Esophagus (tissue), 2 donors: ENCODE results near the gene RPL28. TPM values are rescaled to one million over a fixed set of nuclear protein-coding genes. Genes with fewer than 3 reads are reported as not detected.

ENCODE experiments used
- H3K27ac ChIP-seq, 2 donors: one replicate each; pipeline ENCODE4 v1.5.1; 2013; ENCODE audit warnings: low read depth in 2 of 2, mild to moderate bottlenecking in 2 of 2, inconsistent platforms in 1 of 2, low read length in 1 of 2, moderate library complexity in 1 of 2
- H3K27me3 ChIP-seq, 2 donors: one replicate each; pipeline ENCODE4 v1.6.1; 2013; ENCODE audit warnings: low read length in 2 of 2, control low read depth in 1 of 2, mild to moderate bottlenecking in 1 of 2; ENCODE audit not compliant: insufficient read depth in 2 of 2, control insufficient read depth in 1 of 2
- H3K36me3 ChIP-seq, 2 donors: one replicate each; pipeline ENCODE4 v1.6.1; 2013; ENCODE audit warnings: low read length in 1 of 2; ENCODE audit not compliant: control insufficient read depth in 2 of 2, insufficient read depth in 2 of 2
- H3K4me1 ChIP-seq, 2 donors: one replicate each; pipeline ENCODE4 v1.6.1; 2013; ENCODE audit warnings: low read length in 1 of 2; ENCODE audit not compliant: control insufficient read depth in 2 of 2, insufficient read depth in 2 of 2
- H3K4me3 ChIP-seq, 2 donors: one replicate each; pipeline ENCODE4 v1.5.1; 2013; ENCODE audit warnings: low read length in 2 of 2, mild to moderate bottlenecking in 2 of 2, low read depth in 1 of 2, moderate library complexity in 1 of 2
- H3K9me3 ChIP-seq, 2 donors: one replicate each; pipeline ENCODE4 v1.6.1; 2013; ENCODE audit warnings: mild to moderate bottlenecking in 2 of 2, low read depth in 1 of 2, low read length in 1 of 2, moderate library complexity in 1 of 2; ENCODE audit not compliant: control insufficient read depth in 2 of 2, insufficient read depth in 1 of 2
- WGBS, 2 donors: extraction: QIAGEN DNeasy Blood & Tissue Kit; methylation state at CpG; one replicate each; pipeline ENCODE4 v1.1.7; 2013; 5-methylcytosine and 5-hydroxymethylcytosine counted together
- polyA plus RNA-seq, 2 donors: library from polyadenylated mRNA; stranded (reverse); fragments of 200-250 nt; gene quantifications; one replicate each; pipeline ENCODE4 v1.2.3, GENCODE V29; 2013
- donor health status: healthy with polysubstance abuse.
- donor health status: Bipolar disorder and iron deficiency.

The RPL28 gene
- polyA plus RNA-seq, 2 donors = 2,179 to 2,435 TPM

DNA sequence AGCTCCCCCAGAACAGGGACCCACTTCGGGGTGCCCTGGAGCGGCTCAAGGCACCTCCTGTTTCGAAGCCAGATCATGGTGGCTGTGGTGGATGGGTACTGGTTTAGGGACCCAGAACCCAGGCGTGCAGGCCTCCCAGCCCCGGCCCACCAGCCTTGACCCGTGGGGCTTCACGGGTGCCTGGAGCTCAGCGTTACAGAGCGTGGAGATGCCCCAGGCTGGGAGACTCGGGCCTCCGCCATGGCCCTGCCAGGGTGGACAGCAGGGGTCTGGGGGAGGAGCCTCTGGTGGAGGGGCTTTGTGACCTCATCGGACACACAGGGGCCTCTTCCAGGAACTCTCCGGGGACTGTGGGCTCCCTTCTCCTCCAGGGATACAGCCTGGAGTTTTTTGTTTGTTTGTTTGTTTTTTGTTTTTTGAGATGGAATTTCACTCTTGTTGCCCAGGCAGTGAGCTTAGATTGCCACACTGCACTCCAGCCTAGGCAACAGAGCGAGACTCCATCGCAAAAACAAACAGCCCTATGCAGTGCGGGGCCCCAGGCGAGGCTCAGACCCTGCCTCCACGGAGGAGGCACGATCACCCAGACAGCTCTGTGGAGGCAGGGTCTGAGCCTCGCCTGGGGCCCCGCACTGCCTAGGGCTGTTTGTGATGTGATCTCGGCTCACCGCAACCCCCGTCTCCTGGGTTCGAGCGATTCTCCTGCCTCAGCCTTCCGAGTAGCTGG is 22.6 kb upstream of the RPL28 start, which contains the start of gene GARIN5B:
TSS of gene GARIN5B (minus strand) at position 271 of the 727 bp plus-strand sequence. CDS start at position 77, 194 bp downstream.
- H3K27ac ChIP-seq = no peak within 1 kb of the TSS
- no peaks in the 10 kb centered on the region for H3K36me3 ChIP-seq
- 83% methylated on average over 27 of the region's 27 CpGs for WGBS, 2 donors
- H3K4me3 ChIP-seq = no peak within 1 kb of the TSS
- H3K9me3 ChIP-seq = no peaks in the 10 kb centered on the region
- H3K27me3 ChIP-seq = peaks cover 0 to 2% of the 10 kb centered on the region in 2 donors
- H3K4me1 ChIP-seq = no peaks in the 10 kb centered on the region

DNA sequence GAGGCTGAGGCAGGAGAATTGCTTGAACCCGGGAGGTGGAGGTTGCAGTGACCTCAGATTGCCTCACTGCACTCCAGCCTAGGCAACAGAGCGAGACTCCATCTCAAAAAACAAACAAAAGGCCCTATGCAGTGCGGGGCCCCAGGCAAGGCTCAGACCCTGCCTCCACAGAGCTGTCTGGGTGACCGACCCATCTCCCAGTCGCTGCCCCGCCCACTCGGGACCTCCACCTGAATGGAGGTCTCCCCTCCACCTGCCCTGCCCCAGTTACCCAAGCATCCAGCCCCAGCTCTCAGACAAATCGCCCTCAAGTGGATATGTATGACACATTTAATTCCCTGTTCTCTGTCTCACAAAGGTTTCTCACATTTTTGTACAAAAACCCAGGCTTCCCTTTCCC is 20.5 kb upstream of the RPL28 start:
- WGBS, 2 donors = 89 to 92% methylated on average over 8 of the region's 8 CpGs
- H3K27ac ChIP-seq = no peak overlapping the region
- no peaks in the 10 kb centered on the region for H3K36me3 ChIP-seq
- H3K9me3 ChIP-seq = no peaks in the 10 kb centered on the region
- peaks cover 0 to 16% of the 10 kb centered on the region in 2 donors for H3K27me3 ChIP-seq
- peaks cover 0 to 6% of the 10 kb centered on the region in 2 donors for H3K4me1 ChIP-seq
- H3K4me3 ChIP-seq = no peak overlapping the region

DNA sequence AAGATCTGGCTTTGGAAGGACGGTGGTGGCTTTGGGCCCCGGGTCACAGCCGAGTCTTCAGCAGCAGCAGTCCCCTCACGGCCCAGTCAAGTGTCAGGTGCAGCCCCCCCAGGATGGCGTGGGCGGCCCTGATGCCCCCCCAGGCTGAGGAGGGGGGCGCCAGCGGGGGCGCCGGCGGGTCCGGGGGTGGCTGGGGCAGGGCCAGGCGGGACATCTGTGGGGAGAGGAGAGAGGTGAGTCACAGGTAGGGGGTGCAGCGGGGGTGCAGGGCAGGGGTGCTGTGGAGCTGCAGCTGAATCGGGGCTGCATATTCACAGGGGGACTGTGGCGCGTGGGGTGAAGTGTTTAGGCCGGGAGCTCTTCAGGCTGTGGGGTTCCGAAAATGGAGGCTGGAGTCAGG is 19.8 kb upstream of the RPL28 start:
- Histone ChIP-seq H3K36me3 (no peaks in the 10 kb centered on the region), H3K4me3 (no peak overlapping the region), H3K9me3 (no peaks in the 10 kb centered on the region), H3K27ac (no peak overlapping the region), H3K27me3 (peaks cover 0 to 22% of the 10 kb centered on the region in 2 donors), H3K4me1 (peaks cover 0 to 6% of the 10 kb centered on the region in 2 donors)
- 66 to 68% methylated on average over 19 of the region's 19 CpGs for WGBS, 2 donors

DNA sequence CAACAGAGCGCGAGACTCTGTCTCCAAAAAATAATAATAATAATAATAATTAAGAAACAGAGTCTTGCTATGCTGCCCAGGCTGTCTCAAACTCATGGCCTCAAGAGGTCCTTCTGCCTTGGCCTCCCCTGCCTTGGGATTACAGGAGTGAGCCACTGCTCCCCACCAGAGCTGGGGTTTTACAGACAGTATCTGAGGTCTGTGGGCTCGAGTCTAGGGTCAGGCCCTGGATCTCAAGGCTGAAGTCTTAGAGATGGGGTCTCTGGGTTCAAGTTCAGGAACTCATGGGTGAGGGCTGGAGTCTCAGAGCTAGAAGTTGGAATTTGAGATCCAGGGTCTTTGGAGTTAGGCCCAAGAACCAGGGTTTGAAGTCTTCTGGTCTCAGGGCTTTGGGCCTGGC is 18.9 kb upstream of the RPL28 start:
- H3K27ac ChIP-seq = no peak overlapping the region
- H3K27me3 ChIP-seq = peaks cover 0 to 27% of the 10 kb centered on the region in 2 donors
- WGBS, 2 donors = 67 to 76% methylated on average over 3 of the region's 3 CpGs
- no peaks in the 10 kb centered on the region for H3K36me3 ChIP-seq
- no peak overlapping the region for H3K4me3 ChIP-seq
- peaks cover 0 to 6% of the 10 kb centered on the region in 2 donors for H3K4me1 ChIP-seq
- H3K9me3 ChIP-seq = no peaks in the 10 kb centered on the region

DNA sequence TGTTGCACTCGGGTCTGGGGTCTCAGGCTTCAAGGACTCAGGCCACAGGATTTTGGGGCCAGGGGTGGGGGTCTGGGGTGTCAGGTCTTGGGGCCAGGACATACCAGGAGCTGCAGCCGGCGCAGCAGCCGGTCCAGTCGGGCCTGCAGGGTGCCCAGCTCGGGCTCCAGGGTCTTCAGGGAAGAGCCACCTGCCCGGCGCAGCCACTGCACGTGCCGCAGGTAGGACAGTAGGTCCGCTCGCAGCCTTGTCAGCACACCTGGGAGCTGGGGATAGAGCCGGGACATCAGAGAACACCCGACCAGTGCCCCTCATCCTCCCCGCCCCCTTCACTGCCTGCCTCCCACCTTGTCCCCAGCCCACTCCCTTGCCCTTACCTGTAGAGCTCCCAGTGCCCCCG is 17.6 kb upstream of the RPL28 start:
- H3K27me3 ChIP-seq = peaks cover 0 to 32% of the 10 kb centered on the region in 2 donors
- 80 to 87% methylated on average over 14 to 16 of the region's 16 CpGs for WGBS, 2 donors

DNA sequence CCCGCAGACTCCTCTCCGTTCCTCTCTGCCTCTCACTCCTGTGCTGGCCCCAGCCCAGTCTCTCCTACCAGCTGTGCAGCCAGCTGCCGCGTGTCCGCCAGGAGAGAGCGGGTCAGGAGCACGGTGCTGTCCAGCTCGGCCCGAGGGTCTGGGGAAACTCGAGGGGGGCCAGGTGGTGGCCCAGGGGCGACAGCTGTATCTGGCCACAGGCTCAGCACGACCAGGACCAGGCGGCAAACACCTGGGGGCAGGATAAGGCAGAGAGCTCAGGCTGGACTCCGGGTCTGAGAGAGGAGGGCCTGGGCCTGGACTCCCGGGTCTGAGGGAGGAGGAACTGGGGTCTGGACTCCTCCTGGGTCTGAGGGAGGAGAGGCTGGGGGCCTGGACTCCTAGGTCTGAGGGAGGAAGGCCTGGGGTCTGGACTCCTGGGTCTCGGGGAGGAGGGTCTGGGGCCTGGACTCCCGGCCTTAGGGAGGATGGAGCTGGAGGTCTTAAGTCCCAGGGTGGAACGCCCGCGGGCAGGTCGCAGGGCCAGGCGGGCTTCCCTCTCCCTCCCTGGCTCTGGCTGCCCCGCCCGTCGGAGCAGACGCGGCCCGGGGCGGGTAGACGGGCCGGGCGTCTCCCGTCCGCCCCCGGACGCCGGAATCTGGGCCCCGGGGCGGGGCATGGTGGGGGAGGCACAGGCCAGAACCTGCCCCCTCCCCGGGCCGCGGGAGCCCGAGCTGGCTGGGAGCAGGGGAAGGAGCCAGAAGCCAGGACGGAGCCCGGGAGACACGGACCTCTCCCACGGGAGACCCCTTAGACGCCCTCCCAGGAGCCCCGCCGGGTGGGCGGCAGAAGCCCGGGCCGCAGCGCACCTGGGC is 16.8 kb upstream of the RPL28 start:
- peaks cover 0 to 32% of the 10 kb centered on the region in 2 donors for H3K27me3 ChIP-seq
- WGBS, 2 donors = 8 to 12% methylated on average over 41 to 54 of the region's 54 CpGs

More for the DNA sequence above, 17.6 kb upstream of the RPL28 start:
- H3K4me1 ChIP-seq = peaks cover 0 to 6% of the 10 kb centered on the region in 2 donors
- no peaks in the 10 kb centered on the region for H3K9me3 ChIP-seq
- no peak overlapping the region for H3K4me3 ChIP-seq
- H3K36me3 ChIP-seq = no peaks in the 10 kb centered on the region
- H3K27ac ChIP-seq = no peak overlapping the region

DNA sequence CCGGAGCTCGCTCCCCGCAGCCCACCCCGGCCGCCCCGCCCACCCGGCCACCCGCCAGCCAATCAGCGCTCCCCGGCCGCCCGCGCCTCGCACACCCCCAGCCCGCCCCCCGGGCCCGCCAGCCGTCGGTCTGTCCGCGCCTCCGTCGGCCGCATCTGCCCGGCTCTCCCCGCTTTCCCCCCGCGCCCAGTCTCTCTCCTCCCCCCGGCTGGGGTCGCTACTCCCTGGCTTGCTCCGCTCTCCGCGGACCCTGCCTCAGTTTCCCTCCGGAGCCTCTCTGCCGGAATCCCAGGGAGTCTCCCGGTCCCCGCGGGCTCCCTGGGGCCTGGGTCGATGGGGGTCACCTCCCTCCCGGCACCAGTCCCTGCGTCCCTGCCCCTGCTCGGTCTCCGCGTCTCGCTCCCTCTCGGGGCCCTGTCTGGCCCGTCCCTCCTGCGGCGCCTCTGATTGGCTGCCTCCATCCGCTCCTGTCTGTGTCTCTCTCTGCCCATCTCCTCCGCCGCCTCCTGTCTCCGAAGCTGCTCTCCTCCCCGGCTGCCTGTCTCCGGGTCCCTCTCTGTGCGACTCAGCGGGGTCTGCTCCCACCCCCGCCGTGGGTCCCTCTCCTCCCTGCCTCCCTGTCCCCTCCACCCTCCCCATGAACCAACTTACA is 16.0 kb upstream of the RPL28 start:
- peak overlapping the region in 1 of 2 donors; percentile 0 for H3K4me3 ChIP-seq
- H3K36me3 ChIP-seq = no peaks in the 10 kb centered on the region
- H3K4me1 ChIP-seq = peaks cover 0 to 6% of the 10 kb centered on the region in 2 donors
- peaks cover 0 to 36% of the 10 kb centered on the region in 2 donors for H3K27me3 ChIP-seq
- no peaks in the 10 kb centered on the region for H3K9me3 ChIP-seq
- WGBS, 2 donors = 1 to 2% methylated on average over 30 to 59 of the region's 59 CpGs
- H3K27ac ChIP-seq = no peak overlapping the region

More for the DNA sequence above, 16.8 kb upstream of the RPL28 start:
- peaks cover 0 to 6% of the 10 kb centered on the region in 2 donors for H3K4me1 ChIP-seq
- H3K27ac ChIP-seq = no peak overlapping the region
- H3K9me3 ChIP-seq = no peaks in the 10 kb centered on the region
- no peaks in the 10 kb centered on the region for H3K36me3 ChIP-seq
- H3K4me3 ChIP-seq = peak overlapping the region in 1 of 2 donors; percentile 0

DNA sequence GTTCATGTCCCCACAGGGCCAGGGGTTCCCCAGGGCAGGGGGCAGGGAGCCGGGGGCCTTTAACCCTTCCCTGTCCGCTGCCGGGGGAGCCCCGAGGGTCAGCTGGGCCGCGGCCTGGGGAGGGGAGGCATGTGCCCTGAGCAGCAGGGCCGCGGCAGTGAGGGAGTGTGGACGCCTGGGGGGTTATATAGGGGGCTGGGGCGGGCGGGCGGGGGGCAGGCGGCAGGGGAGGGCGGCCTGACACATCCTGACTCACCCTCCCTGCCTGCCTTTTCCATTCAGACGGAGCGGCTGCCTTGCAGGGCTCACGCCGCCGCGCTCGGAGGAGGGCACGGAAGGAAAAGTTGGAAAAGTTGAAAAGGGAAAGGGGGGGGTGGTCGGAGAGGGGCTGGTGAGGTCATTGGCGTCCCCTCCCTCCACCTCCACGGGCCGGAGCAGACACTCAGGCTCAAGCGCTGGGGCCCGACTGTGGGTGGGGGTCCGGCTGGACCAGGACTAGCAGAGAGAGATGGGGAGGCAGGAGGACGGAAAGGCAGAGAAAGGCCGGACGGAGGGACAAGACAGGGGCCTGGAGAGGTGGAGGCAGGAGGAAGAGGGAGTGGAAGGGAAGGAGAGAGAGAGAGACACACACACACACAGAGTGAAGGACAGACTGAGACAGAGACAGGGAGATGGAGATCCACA is 15.3 kb upstream of the RPL28 start, which contains the start of gene IL11:
TSS of gene IL11 (minus strand) at position 159 of the 684 bp plus-strand sequence. CDS start at position 6, 153 bp downstream.
- H3K27me3 ChIP-seq = peaks cover 0 to 36% of the 10 kb centered on the region in 2 donors
- WGBS, 2 donors = 9 to 16% methylated on average over 23 to 32 of the region's 32 CpGs
- no peaks in the 10 kb centered on the region for H3K36me3 ChIP-seq
- peak within 1 kb of the TSS in 1 of 2 donors; percentile 0 for H3K4me3 ChIP-seq
- H3K4me1 ChIP-seq = peaks cover 0 to 6% of the 10 kb centered on the region in 2 donors
- H3K27ac ChIP-seq = no peak within 1 kb of the TSS
- H3K9me3 ChIP-seq = no peaks in the 10 kb centered on the region
